ENCODE measurements around the gene GFOD2. TPM values are rescaled to one million over a fixed set of nuclear protein-coding genes. Genes with fewer than 3 reads are reported as not detected.

The GFOD2 gene
- total and polyA plus RNA-seq, 2 of the 13 experiments (the other 11 are each of a cell fraction or from before 2014, with no cell fraction given) = 11.1 to 17.2 TPM

DNA sequence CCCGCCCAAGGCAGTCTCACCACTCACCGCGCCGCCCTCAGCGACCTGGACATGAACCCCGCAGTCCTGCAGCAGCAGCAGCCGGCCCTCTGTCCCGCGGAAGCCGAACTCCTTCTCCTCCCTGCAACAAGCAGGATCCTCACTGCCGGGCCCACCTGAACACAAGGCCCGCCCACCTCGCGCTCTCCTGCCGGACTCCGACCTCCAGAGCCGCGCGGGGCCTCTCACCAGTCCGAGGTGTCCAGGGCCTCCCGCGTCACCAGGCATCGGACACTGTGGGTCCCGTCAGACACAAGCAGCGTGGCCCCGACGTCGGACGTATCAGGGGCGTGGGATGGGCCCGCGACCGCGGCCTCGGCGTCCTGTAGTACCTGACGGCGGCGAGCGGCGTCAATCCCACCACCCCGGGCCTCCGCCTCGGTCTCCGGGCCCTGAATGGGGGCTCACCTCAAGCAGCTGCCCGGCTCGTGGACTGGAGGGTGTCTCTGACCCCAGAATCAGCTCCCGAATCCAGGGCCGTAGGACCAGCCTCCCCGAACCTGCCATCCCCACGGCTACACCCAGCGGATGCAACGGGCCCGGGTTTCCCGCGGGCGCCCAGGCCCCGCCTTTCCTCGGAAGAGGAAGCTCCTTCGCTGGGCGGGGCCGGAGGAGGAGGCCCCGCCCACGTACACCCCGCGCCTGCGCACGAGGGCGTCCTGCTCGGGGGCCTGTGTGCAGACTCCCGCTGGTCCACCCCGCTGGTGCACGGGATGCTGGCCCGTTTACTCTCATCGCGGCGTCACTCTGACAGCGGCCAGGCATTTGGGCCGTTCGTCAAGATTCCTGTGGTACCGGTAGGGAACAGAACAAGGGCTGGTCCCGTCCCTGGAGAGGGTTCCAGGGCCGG lies 59.2 kb downstream of the GFOD2 start, which contains the start of gene ACD (continued):
- TF ChIP-seq SIN3A (IDR thresholded peaks at IDR 0.05; ENCODE audit: borderline replicate concordance, low read depth, low read length) (peak; percentile 87; the same call in 1 of the 2 replicates), ZNF790 (CRISPR knock-in tag; IDR thresholded peaks at IDR 0.05; ENCODE audit: borderline replicate concordance) (0 out of 2 replicates have a peak, but pooled peaks have one; percentile 72), ZNF282 (IDR thresholded peaks at IDR 0.05; ENCODE audit: partially characterized antibody) (no peak), RBAK (CRISPR knock-in tag; IDR thresholded peaks at IDR 0.05) (no peak), ZNF672 (CRISPR knock-in tag; IDR thresholded peaks at IDR 0.05) (no peak), NR2F6 (IDR thresholded peaks at IDR 0.05) (no peak), NR2F6 (CRISPR knock-in tag; IDR thresholded peaks at IDR 0.05) (no peak), BRD4 (CRISPR knock-in tag; IDR thresholded peaks at IDR 0.05) (no peak), NR2F1 (CRISPR knock-in tag; IDR thresholded peaks at IDR 0.05) (0 out of 4 replicates have a peak, but pooled peaks of 1 of the 2 experiments have one; percentile 12), CHD2 (IDR thresholded peaks at IDR 0.05; ENCODE audit: low read depth, low read length) (peak; percentile 31; the same call in 1 of the 2 replicates), FLYWCH1 (CRISPR knock-in tag; IDR thresholded peaks at IDR 0.05) (no peak)
- TF ChIP-seq, protein P1, sequence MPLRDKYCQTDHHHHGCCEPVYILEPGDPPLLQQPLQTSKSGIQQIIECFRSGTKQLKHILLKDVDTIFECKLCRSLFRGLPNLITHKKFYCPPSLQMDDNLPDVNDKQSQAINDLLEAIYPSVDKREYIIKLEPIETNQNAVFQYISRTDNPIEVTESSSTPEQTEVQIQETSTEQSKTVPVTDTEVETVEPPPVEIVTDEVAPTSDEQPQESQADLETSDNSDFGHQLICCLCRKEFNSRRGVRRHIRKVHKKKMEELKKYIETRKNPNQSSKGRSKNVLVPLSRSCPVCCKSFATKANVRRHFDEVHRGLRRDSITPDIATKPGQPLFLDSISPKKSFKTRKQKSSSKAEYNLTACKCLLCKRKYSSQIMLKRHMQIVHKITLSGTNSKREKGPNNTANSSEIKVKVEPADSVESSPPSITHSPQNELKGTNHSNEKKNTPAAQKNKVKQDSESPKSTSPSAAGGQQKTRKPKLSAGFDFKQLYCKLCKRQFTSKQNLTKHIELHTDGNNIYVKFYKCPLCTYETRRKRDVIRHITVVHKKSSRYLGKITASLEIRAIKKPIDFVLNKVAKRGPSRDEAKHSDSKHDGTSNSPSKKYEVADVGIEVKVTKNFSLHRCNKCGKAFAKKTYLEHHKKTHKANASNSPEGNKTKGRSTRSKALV (CRISPR knock-in tag; IDR thresholded peaks at IDR 0.05) = peak; percentile 56; the same call in 1 of the 2 replicates
- TF ChIP-seq, protein P2, sequence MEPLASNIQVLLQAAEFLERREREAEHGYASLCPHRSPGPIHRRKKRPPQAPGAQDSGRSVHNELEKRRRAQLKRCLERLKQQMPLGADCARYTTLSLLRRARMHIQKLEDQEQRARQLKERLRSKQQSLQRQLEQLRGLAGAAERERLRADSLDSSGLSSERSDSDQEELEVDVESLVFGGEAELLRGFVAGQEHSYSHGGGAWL (CRISPR knock-in tag; IDR thresholded peaks at IDR 0.05) = peak; percentile 60
- TF ChIP-seq, protein P3, sequence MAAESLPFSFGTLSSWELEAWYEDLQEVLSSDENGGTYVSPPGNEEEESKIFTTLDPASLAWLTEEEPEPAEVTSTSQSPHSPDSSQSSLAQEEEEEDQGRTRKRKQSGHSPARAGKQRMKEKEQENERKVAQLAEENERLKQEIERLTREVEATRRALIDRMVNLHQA (CRISPR knock-in tag; IDR thresholded peaks at IDR 0.05) = no peak; the same call in 1 of the 2 replicates
- TF ChIP-seq, protein P4, sequence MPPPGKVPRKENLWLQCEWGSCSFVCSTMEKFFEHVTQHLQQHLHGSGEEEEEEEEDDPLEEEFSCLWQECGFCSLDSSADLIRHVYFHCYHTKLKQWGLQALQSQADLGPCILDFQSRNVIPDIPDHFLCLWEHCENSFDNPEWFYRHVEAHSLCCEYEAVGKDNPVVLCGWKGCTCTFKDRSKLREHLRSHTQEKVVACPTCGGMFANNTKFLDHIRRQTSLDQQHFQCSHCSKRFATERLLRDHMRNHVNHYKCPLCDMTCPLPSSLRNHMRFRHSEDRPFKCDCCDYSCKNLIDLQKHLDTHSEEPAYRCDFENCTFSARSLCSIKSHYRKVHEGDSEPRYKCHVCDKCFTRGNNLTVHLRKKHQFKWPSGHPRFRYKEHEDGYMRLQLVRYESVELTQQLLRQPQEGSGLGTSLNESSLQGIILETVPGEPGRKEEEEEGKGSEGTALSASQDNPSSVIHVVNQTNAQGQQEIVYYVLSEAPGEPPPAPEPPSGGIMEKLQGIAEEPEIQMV (CRISPR knock-in tag; IDR thresholded peaks at IDR 0.05; ENCODE audit: low read depth) = peak; percentile 78; the same call in 1 of the 2 replicates
- TF ChIP-seq, protein P5, sequence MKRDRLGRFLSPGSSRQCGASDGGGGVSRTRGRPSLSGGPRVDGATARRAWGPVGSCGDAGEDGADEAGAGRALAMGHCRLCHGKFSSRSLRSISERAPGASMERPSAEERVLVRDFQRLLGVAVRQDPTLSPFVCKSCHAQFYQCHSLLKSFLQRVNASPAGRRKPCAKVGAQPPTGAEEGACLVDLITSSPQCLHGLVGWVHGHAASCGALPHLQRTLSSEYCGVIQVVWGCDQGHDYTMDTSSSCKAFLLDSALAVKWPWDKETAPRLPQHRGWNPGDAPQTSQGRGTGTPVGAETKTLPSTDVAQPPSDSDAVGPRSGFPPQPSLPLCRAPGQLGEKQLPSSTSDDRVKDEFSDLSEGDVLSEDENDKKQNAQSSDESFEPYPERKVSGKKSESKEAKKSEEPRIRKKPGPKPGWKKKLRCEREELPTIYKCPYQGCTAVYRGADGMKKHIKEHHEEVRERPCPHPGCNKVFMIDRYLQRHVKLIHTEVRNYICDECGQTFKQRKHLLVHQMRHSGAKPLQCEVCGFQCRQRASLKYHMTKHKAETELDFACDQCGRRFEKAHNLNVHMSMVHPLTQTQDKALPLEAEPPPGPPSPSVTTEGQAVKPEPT (CRISPR knock-in tag; IDR thresholded peaks at IDR 0.05; ENCODE audit: low read depth) = no peak
- TF ChIP-seq, protein P6, sequence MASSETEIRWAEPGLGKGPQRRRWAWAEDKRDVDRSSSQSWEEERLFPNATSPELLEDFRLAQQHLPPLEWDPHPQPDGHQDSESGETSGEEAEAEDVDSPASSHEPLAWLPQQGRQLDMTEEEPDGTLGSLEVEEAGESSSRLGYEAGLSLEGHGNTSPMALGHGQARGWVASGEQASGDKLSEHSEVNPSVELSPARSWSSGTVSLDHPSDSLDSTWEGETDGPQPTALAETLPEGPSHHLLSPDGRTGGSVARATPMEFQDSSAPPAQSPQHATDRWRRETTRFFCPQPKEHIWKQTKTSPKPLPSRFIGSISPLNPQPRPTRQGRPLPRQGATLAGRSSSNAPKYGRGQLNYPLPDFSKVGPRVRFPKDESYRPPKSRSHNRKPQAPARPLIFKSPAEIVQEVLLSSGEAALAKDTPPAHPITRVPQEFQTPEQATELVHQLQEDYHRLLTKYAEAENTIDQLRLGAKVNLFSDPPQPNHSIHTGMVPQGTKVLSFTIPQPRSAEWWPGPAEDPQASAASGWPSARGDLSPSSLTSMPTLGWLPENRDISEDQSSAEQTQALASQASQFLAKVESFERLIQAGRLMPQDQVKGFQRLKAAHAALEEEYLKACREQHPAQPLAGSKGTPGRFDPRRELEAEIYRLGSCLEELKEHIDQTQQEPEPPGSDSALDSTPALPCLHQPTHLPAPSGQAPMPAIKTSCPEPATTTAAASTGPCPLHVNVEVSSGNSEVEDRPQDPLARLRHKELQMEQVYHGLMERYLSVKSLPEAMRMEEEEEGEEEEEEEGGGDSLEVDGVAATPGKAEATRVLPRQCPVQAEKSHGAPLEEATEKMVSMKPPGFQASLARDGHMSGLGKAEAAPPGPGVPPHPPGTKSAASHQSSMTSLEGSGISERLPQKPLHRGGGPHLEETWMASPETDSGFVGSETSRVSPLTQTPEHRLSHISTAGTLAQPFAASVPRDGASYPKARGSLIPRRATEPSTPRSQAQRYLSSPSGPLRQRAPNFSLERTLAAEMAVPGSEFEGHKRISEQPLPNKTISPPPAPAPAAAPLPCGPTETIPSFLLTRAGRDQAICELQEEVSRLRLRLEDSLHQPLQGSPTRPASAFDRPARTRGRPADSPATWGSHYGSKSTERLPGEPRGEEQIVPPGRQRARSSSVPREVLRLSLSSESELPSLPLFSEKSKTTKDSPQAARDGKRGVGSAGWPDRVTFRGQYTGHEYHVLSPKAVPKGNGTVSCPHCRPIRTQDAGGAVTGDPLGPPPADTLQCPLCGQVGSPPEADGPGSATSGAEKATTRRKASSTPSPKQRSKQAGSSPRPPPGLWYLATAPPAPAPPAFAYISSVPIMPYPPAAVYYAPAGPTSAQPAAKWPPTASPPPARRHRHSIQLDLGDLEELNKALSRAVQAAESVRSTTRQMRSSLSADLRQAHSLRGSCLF (CRISPR knock-in tag; IDR thresholded peaks at IDR 0.05; ENCODE audit: borderline replicate concordance) = peak; percentile 62; the same call in 1 of the 2 replicates
